Keratinocyte (primary cell): ENCODE data around the gene DZIP1L. TPM values are rescaled to one million over a fixed set of nuclear protein-coding genes. Genes with fewer than 3 reads are reported as not detected.

Source experiments
- DNase-seq: peaks from one replicate; pipeline ENCODE4 v3.0.0-alpha.2; 2011; ENCODE audit warnings: low read depth, missing footprints, low spot score
- FAIRE-seq: peaks from 2 replicates; lab custom pipeline; 2011; peaks lifted over from hg19 to GRCh38; lab: Jason Lieb, UNC
- H2AFZ ChIP-seq: 2 replicates; pipeline ENCODE4 v1.6.0; 2012; ENCODE audit warnings: low read length, control low read depth, inconsistent platforms; ENCODE audit not compliant: control insufficient read depth
- H3K27ac ChIP-seq: 2 replicates; pipeline ENCODE4 v1.5.1; 2011; ENCODE audit warnings: low read length; ENCODE audit not compliant: control insufficient read depth, insufficient read depth
- H3K27me3 ChIP-seq: 3 replicates; pipeline ENCODE4 v1.6.0; 2011; ENCODE audit warnings: low read length; ENCODE audit not compliant: control insufficient read depth, insufficient read depth; ENCODE audit errors: extremely low read depth
- H3K36me3 ChIP-seq, 2 experiments: 2 replicates in 1 of 2; 3 replicates in 1 of 2; pipeline ENCODE4 v1.5.1; 2011; ENCODE audit warnings: low read length in 2 of 2, mild to moderate bottlenecking in 1 of 2; ENCODE audit not compliant: control insufficient read depth in 2 of 2, insufficient read depth in 2 of 2; ENCODE audit errors: extremely low read depth in 1 of 2
- H3K4me1 ChIP-seq: 3 replicates; pipeline ENCODE4 v1.5.1; 2011; ENCODE audit warnings: low read length; ENCODE audit not compliant: control insufficient read depth, insufficient read depth; ENCODE audit errors: extremely low read depth
- H3K4me2 ChIP-seq: 3 replicates; pipeline ENCODE4 v1.6.0; 2011; ENCODE audit warnings: low read depth, low read length; ENCODE audit not compliant: control insufficient read depth, insufficient read depth; ENCODE audit errors: extremely low read depth
- H3K4me3 ChIP-seq, 3 experiments: fragments of 200-600 bp in 1 of 3; sonication (generic) in 1 of 3; 2 replicates in 2 of 3; 3 replicates in 1 of 3; pipeline ENCODE4 v1.5.1; 2011 to 2016; ENCODE audit warnings: low read length in 3 of 3, mild to moderate bottlenecking in 3 of 3, control low read depth in 2 of 3, inconsistent platforms in 1 of 3, low read depth in 1 of 3, mixed read lengths in 1 of 3, mixed run types in 1 of 3, moderate library complexity in 1 of 3; ENCODE audit not compliant: control insufficient read depth in 2 of 3, insufficient read depth in 2 of 3; ENCODE audit errors: extremely low read depth in 1 of 3
- H3K79me2 ChIP-seq: 2 replicates; pipeline ENCODE4 v1.6.0; 2012; ENCODE audit warnings: low read length; ENCODE audit not compliant: control insufficient read depth, insufficient read depth
- H3K9ac ChIP-seq: 3 replicates; pipeline ENCODE4 v1.6.0; 2011; ENCODE audit warnings: low read length; ENCODE audit not compliant: control insufficient read depth, insufficient read depth; ENCODE audit errors: extremely low read depth
- H3K9me1 ChIP-seq: 3 replicates; pipeline ENCODE4 v1.6.0; 2011; ENCODE audit warnings: low read length; ENCODE audit not compliant: control insufficient read depth, insufficient read depth; ENCODE audit errors: extremely low read depth
- H3K9me3 ChIP-seq: 2 replicates; pipeline ENCODE4 v1.5.1; 2012; ENCODE audit warnings: low read depth, low read length; ENCODE audit not compliant: control insufficient read depth
- H4K20me1 ChIP-seq: 3 replicates; pipeline ENCODE4 v1.6.0; 2011; ENCODE audit warnings: low read length; ENCODE audit not compliant: control insufficient read depth, insufficient read depth; ENCODE audit errors: extremely low read depth
- EZH2 ChIP-seq: IDR thresholded peaks from one replicate; pipeline ENCODE4 v1.6.1; 2012; ENCODE audit warnings: inconsistent platforms, mild to moderate bottlenecking, low read length, moderate library complexity
- dilution Hi-C: fragments of 300-500 bp; cut with MboI; formaldehyde crosslinking; loops from one replicate; pipeline ENCODE4 v1.7.0; 2020; ENCODE audit warnings: low sequenced_read_pairs; ENCODE audit not compliant: extremely low pct_ligation_motif_present
- polyA plus RNA-seq, 5 experiments: library from polyadenylated mRNA; depleted of rRNA in 3 of 5; stranded (reverse) in 3 of 5; stranded (forward) in 1 of 5; unstranded in 1 of 5; fragments of >200 nt; gene quantifications; 1 replicate in 1 of 5; 2 replicates in 3 of 5; 3 replicates in 1 of 5; pipeline versions ENCODE4 v1.2.1 to v1.2.3, GENCODE V29; 2011 to 2012; ENCODE audit warnings: missing spikeins in 2 of 5, low read depth in 1 of 5, low replicate concordance in 1 of 5
- TF ChIP-seq, protein P1 (sequence below), 3 experiments: IDR thresholded peaks in 1 of 3; conservative IDR thresholded peaks in 1 of 3; optimal IDR thresholded peaks in 1 of 3; 2 replicates in 2 of 3; 3 replicates in 1 of 3; pipeline versions ENCODE3 to v1.5.1; 2011; ENCODE audit warnings: low read length in 3 of 3, mild to moderate bottlenecking in 3 of 3, moderate library complexity in 2 of 3, control low read depth in 1 of 3, inconsistent platforms in 1 of 3; ENCODE audit not compliant: insufficient read depth in 2 of 3; ENCODE audit errors: extremely low read depth in 1 of 3

DZIP1L gene
- polyA plus RNA-seq, 1 donor (not counting 4 experiments of a cell fraction or from before 2014, with no cell fraction given): 1.7 TPM

DNA sequence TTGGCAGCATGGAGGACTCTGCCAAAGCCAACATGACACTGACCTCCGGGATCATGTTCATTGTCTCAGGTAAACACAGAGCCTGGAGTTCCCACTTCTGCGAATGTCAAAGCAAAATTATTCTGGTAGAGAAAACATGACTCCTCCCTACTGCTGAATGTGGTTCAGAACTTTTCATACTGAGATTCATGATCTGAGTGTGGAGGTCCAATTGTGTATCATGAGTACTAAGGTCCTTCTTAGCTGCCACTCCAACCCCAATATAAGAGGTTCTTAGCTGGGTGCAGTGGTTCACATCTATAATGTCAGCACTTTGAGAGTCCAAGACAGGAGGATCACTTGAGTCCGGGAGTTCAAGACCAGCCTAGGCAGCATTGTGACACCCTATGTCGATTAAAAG is 91.7 kb downstream of the DZIP1L start:
- no peak overlapping the region for H3K9ac ChIP-seq
- no peaks in the 10 kb centered on the region for H3K9me1 ChIP-seq
- H4K20me1 ChIP-seq: no peaks in the 10 kb centered on the region
- no peak overlapping the region for H3K4me2 ChIP-seq
- no peak for FAIRE-seq
- no peaks in the 10 kb centered on the region for H3K9me3 ChIP-seq
- no peaks in the 10 kb centered on the region for H3K36me3 ChIP-seq
- no peak overlapping the region for H2AFZ ChIP-seq
- H3K79me2 ChIP-seq: no peaks in the 10 kb centered on the region
- H3K4me3 ChIP-seq: no peak overlapping the region
- no peaks in the 10 kb centered on the region for H3K4me1 ChIP-seq
- no peak overlapping the region for H3K27ac ChIP-seq
- DNase-seq: no peak
- H3K27me3 ChIP-seq: no peaks in the 10 kb centered on the region
- TF ChIP-seq EZH2: no peak
- TF ChIP-seq, protein P1, sequence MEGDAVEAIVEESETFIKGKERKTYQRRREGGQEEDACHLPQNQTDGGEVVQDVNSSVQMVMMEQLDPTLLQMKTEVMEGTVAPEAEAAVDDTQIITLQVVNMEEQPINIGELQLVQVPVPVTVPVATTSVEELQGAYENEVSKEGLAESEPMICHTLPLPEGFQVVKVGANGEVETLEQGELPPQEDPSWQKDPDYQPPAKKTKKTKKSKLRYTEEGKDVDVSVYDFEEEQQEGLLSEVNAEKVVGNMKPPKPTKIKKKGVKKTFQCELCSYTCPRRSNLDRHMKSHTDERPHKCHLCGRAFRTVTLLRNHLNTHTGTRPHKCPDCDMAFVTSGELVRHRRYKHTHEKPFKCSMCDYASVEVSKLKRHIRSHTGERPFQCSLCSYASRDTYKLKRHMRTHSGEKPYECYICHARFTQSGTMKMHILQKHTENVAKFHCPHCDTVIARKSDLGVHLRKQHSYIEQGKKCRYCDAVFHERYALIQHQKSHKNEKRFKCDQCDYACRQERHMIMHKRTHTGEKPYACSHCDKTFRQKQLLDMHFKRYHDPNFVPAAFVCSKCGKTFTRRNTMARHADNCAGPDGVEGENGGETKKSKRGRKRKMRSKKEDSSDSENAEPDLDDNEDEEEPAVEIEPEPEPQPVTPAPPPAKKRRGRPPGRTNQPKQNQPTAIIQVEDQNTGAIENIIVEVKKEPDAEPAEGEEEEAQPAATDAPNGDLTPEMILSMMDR (optimal IDR thresholded peaks at IDR 0.05 in 1 of 3, IDR thresholded peaks at IDR 0.05 in 1 of 3, conservative IDR thresholded peaks at IDR 0.05 in 1 of 3; ENCODE audit: extremely low read depth in 1 of 3, insufficient read depth in 2 of 3, low read length in 3 of 3): no peak
- dilution Hi-C loops: no loop called here

DNA sequence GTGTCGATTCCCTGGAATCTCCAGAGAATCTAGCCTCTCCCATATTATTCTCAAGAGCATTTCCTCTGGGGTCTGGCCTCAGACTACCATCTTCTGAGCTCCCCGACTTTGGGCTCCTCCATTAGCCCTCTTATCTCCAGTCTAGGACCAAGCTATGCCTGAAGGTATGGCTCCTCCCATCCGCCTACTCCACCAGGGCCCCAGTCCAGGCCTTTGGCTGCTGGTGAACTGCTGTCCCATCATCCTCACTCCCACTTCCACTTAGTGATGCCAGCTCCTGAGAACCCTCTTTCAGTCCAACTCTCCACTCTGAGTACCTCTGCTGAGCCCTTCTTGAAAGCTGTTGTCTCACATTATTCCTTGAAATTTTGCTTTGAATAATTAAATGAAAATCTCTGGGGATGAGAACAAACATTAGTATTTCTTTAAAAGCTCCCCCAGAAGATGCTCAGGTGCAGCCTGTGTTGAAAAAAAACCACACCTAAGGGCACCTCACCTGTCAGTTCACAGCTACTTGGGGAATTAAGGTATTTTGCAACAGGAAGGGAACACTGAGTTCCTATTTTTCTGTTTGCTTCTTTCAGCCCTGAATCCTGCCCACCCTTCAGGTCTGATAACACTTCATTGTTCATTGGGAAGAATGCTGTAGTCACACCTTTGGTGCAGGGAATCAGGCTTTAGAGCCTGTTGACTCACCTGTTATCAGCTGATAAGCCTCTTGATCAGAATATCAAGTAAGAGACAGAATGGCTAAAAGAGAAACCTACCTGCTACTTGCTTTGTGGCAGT is 95.9 kb downstream of the DZIP1L start:
- Histone ChIP-seq H3K9me3 (no peaks in the 10 kb centered on the region), H3K9me1 (no peaks in the 10 kb centered on the region), H3K27ac (no peak overlapping the region), H3K4me1 (no peaks in the 10 kb centered on the region), H3K36me3 (no peaks in the 10 kb centered on the region), H3K4me3 (no peak overlapping the region), H3K9ac (no peak overlapping the region), H4K20me1 (no peaks in the 10 kb centered on the region), H3K79me2 (no peaks in the 10 kb centered on the region), H3K4me2 (no peak overlapping the region), H2AFZ (no peak overlapping the region), H3K27me3 (no peaks in the 10 kb centered on the region)
- no peak for DNase-seq
- no peak for TF ChIP-seq EZH2
- TF ChIP-seq, protein P1 (optimal IDR thresholded peaks at IDR 0.05 in 1 of 3, IDR thresholded peaks at IDR 0.05 in 1 of 3, conservative IDR thresholded peaks at IDR 0.05 in 1 of 3; ENCODE audit: extremely low read depth in 1 of 3, insufficient read depth in 2 of 3, low read length in 3 of 3): no peak
- dilution Hi-C loops: no loop called here
- no peak for FAIRE-seq
